K562 (cell line): ENCODE results near the gene CFDP1. TPM values are rescaled to one million over a fixed set of nuclear protein-coding genes. Genes with fewer than 3 reads are reported as not detected.

Experiments used
- BMI1 ChIP-seq: fragments of 150-350 bp; IDR thresholded peaks from 2 replicates; pipeline ENCODE4 v1.6.1; 2014; ENCODE audit warnings: low read length
- CHD2 ChIP-seq: IDR thresholded peaks from 2 replicates; pipeline ENCODE4 v1.6.1; 2011; ENCODE audit warnings: low read depth, low read length
- CLOCK ChIP-seq: fragments of 250-450 bp; sonication (Bioruptor Pico); IDR thresholded peaks from 2 replicates; pipeline ENCODE4 v1.4.0; 2020; ENCODE audit warnings: mild to moderate bottlenecking, moderate library complexity, borderline replicate concordance
- ELF4 ChIP-seq: fragments of 450-650 bp; formaldehyde crosslinking; IDR thresholded peaks from 2 replicates; pipeline ENCODE4 v1.4.0; 2022; ENCODE audit warnings: missing genetic modification characterization
- ESRRA ChIP-seq: fragments of 450-650 bp; IDR thresholded peaks from 2 replicates; pipeline ENCODE4 v1.6.1; 2014; ENCODE audit warnings: low read depth, mild to moderate bottlenecking, moderate library complexity, borderline replicate concordance
- NR2C2 ChIP-seq, 2 experiments: fragments of 200-800 bp in 1 of 2; sonication (Bioruptor generic) in 1 of 2; sonication (generic) in 1 of 2; formaldehyde crosslinking in 1 of 2; IDR thresholded peaks; 2 replicates each; pipeline versions ENCODE4 v1.6.1 to v1.8.0; 2016 to 2022; ENCODE audit warnings: mild to moderate bottlenecking in 1 of 2, missing compliant biosample characterization in 1 of 2, missing genetic modification characterization in 1 of 2, missing genetic modification reagents in 1 of 2
- PRDM10 ChIP-seq: fragments of 450-650 bp; IDR thresholded peaks from 2 replicates; pipeline ENCODE4 v1.6.1; 2018; ENCODE audit not compliant: partially characterized antibody
- SNRNP70 ChIP-seq: fragments of 200-400 bp; formaldehyde crosslinking; optimal IDR thresholded peaks from 2 replicates; pipeline ENCODE3; 2017; ENCODE audit warnings: low read depth, low read length
- TEAD1 ChIP-seq, 2 experiments: fragments of 450-650 bp in 1 of 2; sonication (generic) in 1 of 2; formaldehyde crosslinking; IDR thresholded peaks; 2 replicates each; pipeline versions ENCODE4 v1.4.0 to v1.8.0; 2020 to 2022; ENCODE audit warnings: mild to moderate bottlenecking in 2 of 2, missing genetic modification reagents in 1 of 2
- TRIM24 ChIP-seq, 2 experiments: fragments of 450-650 bp; IDR thresholded peaks; 2 replicates each; pipeline ENCODE4 v1.6.1; 2016
- ZBTB8A ChIP-seq: fragments of 450-650 bp; IDR thresholded peaks from 2 replicates; pipeline ENCODE4 v1.6.1; 2018; ENCODE audit warnings: mild to moderate bottlenecking, moderate library complexity; ENCODE audit not compliant: partially characterized antibody
- ZNF431 ChIP-seq: sonication (generic); formaldehyde crosslinking; IDR thresholded peaks from 2 replicates; pipeline ENCODE4 v1.8.0; 2022; ENCODE audit warnings: mild to moderate bottlenecking, missing genetic modification reagents
- ZNF592 ChIP-seq: fragments of 450-650 bp; IDR thresholded peaks from 2 replicates; pipeline ENCODE4 v1.6.1; 2017; ENCODE audit warnings: antibody characterized with exemption, mild to moderate bottlenecking
- ZNF717 ChIP-seq: fragments of 250-450 bp; sonication (Bioruptor Pico); IDR thresholded peaks from 2 replicates; pipeline ENCODE4 v1.5.0; 2021
- polyA plus RNA-seq, 8 experiments: library from polyadenylated mRNA; depleted of rRNA in 4 of 8; stranded (reverse) in 5 of 8; unstranded in 3 of 8; fragments of >200 nt; fragmentation: Nextera tagmentation in 2 of 8; fragmentation: Illumina TruSeq in 1 of 8; extraction: Ambion mirVana in 2 of 8; extraction: Trizol in 1 of 8; gene quantifications; 2 replicates each; pipeline versions ENCODE4 v1.2.1 to v1.2.3, GENCODE V29; 2011 to 2014; ENCODE audit warnings: inconsistent platforms in 1 of 8, missing spikeins in 1 of 8
- total RNA-seq, 7 experiments: library from RNA; depleted of rRNA in 6 of 7; stranded (reverse); fragments of >200 nt in 6 of 7; fragmentation: Illumina TruSeq in 2 of 7; extraction: Trizol in 2 of 7; gene quantifications; 2 replicates each; pipeline versions ENCODE4 v1.2.1 to v1.2.3, GENCODE V29; 2011 to 2021; ENCODE audit warnings: low replicate concordance in 1 of 7
- TF ChIP-seq, protein P1 (sequence below): fragments of 450-650 bp; IDR thresholded peaks from 2 replicates; pipeline ENCODE4 v1.7.1; 2018; ENCODE audit warnings: mild to moderate bottlenecking, low read depth; ENCODE audit not compliant: partially characterized antibody

Gene CFDP1
- total and polyA plus RNA-seq, 9 of the 15 experiments (the other 6 are each of a cell fraction or from before 2014, with no cell fraction given) = 31.5 to 78.4 (median 61.7) TPM

DNA sequence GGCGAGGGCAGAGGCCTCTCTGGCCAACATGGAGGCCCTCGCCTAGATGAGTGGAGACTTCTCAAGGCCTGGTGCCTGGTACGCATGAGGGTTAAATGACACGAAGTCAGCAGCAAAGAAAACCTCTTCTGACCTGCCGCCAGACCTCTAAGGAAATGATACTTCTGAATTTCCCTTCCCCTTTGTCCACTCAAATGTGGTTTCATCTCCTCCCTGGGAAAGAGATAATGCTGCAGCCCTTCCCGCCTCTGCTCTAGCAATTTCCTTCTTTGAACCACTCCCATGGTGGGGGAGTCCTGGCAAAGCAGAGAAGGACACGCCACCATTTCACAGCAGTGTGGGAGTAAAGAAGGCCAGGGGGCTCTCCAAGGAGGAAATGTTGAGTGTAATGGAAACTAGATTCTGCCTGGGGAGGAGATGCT is 116.2 kb downstream of the CFDP1 start (continued):
- TF ChIP-seq, protein P1, sequence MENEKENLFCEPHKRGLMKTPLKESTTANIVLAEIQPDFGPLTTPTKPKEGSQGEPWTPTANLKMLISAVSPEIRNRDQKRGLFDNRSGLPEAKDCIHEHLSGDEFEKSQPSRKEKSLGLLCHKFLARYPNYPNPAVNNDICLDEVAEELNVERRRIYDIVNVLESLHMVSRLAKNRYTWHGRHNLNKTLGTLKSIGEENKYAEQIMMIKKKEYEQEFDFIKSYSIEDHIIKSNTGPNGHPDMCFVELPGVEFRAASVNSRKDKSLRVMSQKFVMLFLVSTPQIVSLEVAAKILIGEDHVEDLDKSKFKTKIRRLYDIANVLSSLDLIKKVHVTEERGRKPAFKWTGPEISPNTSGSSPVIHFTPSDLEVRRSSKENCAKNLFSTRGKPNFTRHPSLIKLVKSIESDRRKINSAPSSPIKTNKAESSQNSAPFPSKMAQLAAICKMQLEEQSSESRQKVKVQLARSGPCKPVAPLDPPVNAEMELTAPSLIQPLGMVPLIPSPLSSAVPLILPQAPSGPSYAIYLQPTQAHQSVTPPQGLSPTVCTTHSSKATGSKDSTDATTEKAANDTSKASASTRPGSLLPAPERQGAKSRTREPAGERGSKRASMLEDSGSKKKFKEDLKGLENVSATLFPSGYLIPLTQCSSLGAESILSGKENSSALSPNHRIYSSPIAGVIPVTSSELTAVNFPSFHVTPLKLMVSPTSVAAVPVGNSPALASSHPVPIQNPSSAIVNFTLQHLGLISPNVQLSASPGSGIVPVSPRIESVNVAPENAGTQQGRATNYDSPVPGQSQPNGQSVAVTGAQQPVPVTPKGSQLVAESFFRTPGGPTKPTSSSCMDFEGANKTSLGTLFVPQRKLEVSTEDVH = no peak
- TF ChIP-seq NR2C2 (CRISPR knock-in tag; IDR thresholded peaks at IDR 0.05) (no peak), NR2C2 (tag; IDR thresholded peaks at IDR 0.05) (peak; percentile 17; the same call in 1 of the 2 replicates), TRIM24 (IDR thresholded peaks at IDR 0.05) (no peak), PRDM10 (peak; percentile 74), BMI1 (no peak), ZNF717 (CRISPR knock-in tag) (no peak), ZNF431 (no peak), TEAD1 (CRISPR knock-in tag; IDR thresholded peaks at IDR 0.05) (no peak), ESRRA (no peak), CHD2 (no peak), CLOCK (CRISPR knock-in tag) (no peak), ELF4 (no peak), ZNF592 (peak; percentile 64), SNRNP70 (no peak), ZBTB8A (no peak)
